Activated CD4-positive, alpha-beta T cell treated with anti-CD3 and anti-CD28 coated beads, Interleukin-2, amount 50 U/mL, for 16 hours (primary cell): Measurements from ENCODE around the gene BICRAL.
"Not testable (repeated sequence)": the region's sequence is repeated elsewhere in the genome, so short reads cannot be mapped to it uniquely, and the experiment has no call there.

Experiments used
- DNase-seq: peaks from one replicate; pipeline ENCODE4 v3.0.0-alpha.2; 2020

The BICRAL gene

GRCh38 chr6:42781796-42782688 lies at the start of gene BICRAL:
BICRAL (plus strand) TSS chr6:42782052; CDS start chr6:42822023, 39,971 bp downstream.
- peak; percentile 72 for DNase-seq

DNA sequence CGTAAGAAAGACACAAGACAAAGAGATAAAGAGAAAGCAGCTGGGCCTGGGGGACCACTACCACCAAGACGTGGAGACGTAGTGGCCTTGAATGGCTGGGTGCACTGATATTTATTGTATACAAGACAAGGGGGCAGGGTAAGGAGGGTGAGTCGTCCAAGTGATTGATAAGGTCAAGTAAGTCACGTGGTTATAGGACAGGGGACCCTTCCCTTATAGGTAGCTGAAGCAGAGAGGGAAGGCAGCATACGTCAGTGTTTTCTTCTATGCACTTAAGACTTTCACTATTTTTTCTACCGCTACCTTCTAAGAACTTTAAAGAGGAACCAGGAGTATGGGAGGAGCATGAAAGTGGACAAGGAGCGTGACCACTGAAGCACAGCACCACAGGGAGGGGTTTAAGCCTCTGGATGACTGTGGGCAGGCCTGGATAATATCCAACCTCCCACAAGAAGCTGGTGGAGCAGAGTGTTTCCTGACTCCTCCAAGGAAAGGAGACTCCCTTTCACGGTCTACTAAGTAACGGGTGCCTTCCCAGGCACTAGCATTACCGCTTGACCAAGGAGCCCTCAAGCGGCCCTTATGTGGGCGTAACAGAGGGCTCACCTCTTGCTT lies 47.9 kb upstream of the BICRAL start:
- not testable (repeated sequence) for DNase-seq

DNA sequence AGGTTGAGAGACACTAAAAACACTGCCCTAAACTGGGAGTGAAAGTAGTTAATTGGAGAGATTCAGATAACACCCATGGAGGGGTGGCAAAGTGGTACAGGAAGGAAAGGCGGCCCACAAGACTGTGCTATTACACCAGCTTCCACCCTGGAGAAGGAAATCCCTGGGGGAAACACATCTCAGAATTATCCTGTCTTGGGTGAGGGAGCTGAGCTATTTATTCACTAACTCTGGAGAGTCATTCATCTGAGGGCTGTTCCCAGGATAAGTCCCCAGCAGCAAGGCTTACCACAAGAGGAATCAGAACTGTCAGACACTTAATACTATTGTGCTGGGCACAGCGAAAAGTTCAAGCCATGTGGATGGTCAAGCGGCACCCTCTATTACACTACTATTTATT lies 45.9 kb upstream of the BICRAL start:
- DNase-seq = no peak

- DNase-seq = no peak
Measured at GRCh38 chr6:42740725-42741124, 41.1 kb upstream of the BICRAL start.

GRCh38 chr6:42742116-42742894 lies 39.5 kb upstream of the BICRAL start:
- no peak for DNase-seq

DNA sequence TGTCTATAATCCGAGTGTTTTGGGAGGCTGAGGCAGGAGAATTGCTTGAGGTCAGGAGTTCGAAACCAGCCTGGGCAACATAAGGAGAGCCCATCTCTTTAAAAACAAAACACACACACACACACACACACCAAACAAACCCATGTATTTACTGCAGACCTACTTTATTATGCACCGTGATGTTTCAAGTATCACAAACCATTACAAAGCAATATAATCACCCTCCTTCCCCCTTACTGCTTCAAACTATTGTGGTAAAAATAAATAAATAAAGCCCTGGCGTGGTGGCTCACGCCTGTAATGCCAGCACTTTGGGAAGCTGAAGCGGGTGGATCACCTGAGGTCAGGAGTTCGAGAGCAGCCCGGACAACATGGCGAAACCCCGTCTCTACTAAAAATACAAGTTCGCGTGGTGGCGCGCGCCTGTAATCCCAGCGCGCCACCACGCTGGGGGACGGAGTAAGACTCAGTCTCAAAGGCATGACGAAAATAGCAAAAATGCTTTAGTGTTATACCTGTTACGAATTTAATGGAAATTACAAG lies 37.4 kb upstream of the BICRAL start:
- no peak for DNase-seq

GRCh38 chr6:42745083-42745639 lies 36.7 kb upstream of the BICRAL start:
- peak; percentile 52 for DNase-seq

- DNase-seq = peak; percentile 98
Measured at GRCh38 chr6:42745640-42746462, 36.0 kb upstream of the BICRAL start, which contains the start of gene TBCC. TBCC (minus strand) TSS chr6:42746103; CDS start chr6:42746073, 30 bp downstream.

DNA sequence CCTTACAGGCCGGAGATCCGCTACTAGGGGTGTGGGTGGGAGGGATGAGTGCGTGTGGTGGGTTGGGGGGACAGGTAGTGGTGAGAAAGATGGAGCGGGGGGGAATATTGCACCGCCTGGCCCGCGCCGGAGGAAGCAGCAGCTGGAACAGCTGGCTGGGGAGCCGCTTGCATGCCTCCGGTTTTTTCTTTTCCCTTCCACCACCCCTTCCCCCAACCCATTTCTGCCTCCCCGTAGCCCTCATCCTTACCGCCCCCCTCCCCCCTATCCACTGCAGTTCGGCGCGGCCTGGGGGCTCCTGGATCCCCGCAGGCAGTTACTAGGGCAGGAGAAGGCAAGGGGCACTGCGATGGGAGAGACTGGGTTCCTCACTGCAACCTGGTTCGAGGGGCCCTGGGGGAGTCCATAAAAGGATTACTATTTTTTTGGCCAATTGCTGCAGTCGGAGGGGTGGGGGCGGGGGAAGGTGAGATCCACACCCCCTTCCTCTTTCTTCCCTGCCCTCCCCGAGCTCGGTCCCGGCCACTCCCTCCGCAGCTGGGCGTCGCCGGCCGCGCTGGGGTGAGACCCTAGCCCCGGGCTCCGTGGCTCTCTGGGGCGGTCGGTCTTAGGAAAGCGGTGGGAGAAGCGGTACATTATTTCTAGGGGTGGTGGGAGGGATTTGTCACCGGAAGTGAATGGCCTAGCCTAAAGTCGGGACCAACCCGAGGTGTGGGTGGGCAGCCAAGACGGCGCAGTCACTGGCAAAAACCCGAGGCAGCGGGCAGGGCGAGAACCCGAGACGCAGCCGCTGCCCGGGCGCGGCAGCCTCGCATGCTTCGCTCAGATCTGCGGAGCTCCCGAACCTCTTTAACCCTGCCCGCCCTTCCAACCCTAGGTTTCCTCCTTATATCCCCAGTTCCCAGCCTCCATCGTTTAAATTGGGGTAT lies 35.1 kb upstream of the BICRAL start:
- DNase-seq = peak; percentile 90

GRCh38 chr6:42748203-42748898 lies 33.5 kb upstream of the BICRAL start:
- no peak for DNase-seq

DNA sequence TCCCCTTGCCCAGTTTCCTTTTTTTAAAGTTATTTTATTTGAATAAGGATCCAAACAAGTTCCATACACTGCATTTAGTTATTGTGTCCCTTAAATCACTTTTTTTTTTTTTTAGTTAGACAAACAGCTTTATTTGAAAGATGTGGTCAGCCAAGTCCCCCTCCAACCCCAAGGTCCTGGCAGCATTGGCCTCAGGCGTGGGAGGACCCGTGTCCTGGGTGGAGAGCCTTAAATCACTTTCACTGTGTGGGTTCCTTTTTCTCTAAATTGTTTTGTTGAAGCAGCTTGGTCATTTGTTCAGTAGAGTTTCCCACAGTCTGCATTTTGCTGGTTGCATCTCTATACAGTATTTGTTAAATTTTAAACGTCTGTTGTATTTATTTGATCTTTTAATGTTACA lies 30.8 kb upstream of the BICRAL start:
- no peak for DNase-seq

GRCh38 chr6:42754759-42755158 lies 27.1 kb upstream of the BICRAL start:
- no peak for DNase-seq

DNA sequence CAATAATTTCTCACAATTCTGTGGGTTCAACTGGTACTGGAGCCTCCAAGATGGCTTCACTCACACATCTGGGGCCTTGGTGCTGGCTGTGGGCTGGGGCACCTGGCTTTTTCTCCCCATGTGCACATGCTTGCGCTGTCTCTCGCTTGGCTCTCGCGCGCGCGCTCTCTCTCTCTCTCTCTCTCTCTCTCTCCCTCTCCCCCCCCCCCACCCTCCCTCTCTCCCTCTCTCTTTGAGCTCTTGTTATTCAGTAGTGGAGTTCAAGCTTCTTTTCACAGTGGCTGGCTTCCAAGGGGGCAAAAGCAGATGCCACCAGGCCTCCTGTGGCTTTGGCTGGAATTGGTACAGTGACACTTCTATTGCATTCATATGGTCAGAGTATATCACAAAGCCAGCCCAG lies 25.1 kb upstream of the BICRAL start:
- DNase-seq = no peak

DNA sequence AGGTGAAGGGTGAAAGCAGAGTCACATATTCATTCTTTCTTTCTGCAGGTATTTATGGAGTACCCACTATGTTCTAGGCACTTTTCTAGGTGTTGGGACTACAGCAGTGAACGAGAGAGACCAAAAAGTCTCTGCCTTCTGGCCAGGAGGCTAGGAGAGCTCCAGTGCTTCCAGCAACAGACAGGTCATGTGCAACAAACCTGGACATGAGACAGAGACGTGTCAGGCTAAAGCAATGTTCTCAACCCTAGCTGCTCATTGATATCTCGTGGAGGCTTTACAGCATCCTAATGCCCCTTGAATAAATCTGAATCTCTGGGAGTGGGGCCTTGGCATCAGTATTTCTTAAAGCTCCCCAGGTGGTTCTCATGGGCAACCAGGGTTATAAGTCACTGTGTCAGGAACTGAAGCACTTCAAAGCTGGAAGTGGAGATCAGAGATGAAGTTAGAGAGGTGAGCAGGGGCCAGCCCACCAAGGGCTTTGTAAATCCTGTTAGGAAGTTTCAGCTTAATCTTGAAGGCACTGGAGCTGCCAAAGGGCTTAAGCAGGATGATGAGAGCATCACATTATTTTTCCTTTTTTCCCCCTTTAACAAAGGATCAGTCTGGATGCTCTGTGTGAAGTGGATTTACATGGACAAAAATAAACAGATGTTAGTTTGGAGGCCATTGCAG lies 23.0 kb upstream of the BICRAL start:
- no peak for DNase-seq

- DNase-seq = no peak
Measured at GRCh38 chr6:42761287-42762067, 20.4 kb upstream of the BICRAL start.

DNA sequence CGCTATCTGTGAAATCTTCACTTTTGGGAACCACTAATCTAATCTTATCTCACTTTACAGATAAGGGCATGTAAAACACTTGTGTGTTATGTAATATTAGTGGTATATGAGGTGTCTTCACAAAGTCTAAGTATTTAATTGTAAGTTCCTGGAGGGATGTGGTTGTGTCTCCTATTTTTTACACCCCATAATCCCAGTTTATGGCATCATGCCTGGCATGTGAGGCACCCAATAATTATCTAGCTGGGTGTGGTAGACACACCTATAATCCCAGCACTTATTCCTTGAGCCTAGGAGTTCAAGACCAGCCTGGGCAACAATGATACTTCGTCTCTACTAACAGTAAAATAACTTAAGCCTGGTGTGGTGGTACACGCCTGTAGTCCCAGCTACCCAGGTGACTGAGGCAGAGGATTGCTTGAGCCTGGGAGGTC lies 19.4 kb upstream of the BICRAL start:
- DNase-seq = no peak

GRCh38 chr6:42762950-42763349 lies 18.9 kb upstream of the BICRAL start:
- DNase-seq = no peak

GRCh38 chr6:42764911-42765648 lies 16.8 kb upstream of the BICRAL start:
- DNase-seq = no peak
